Neural progenitor cell (in vitro differentiated cells): Measurements from ENCODE around the gene STAMBPL1. TPM values are rescaled to one million over a fixed set of nuclear protein-coding genes. Genes with fewer than 3 reads are reported as not detected.

Experiments used
- DNase-seq: peaks from one replicate; pipeline ENCODE4 v3.0.0-alpha.2; 2016; ENCODE audit warnings: low spot score
- H2AFZ ChIP-seq: fragments of 200-600 bp; sonication (generic); replicated peaks from 2 replicates; pipeline ENCODE4 v1.6.1; 2016; ENCODE audit warnings: antibody characterized with exemption
- H3F3A ChIP-seq: fragments of 200-600 bp; sonication (generic); 2 replicates; pipeline ENCODE4 v1.6.1; 2016; ENCODE audit warnings: antibody characterized with exemption, low read depth
- H3K27ac ChIP-seq: fragments of 200-600 bp; sonication (generic); 2 replicates; pipeline ENCODE4 v1.5.1; 2016; ENCODE audit warnings: mild to moderate bottlenecking
- H3K27me3 ChIP-seq: fragments of 200-600 bp; sonication (generic); 2 replicates; pipeline ENCODE4 v1.6.1; 2016; ENCODE audit warnings: mild to moderate bottlenecking, moderate library complexity
- H3K36me3 ChIP-seq: fragments of 200-600 bp; sonication (generic); 2 replicates; pipeline ENCODE4 v1.5.1; 2016
- H3K4me1 ChIP-seq: fragments of 200-600 bp; sonication (generic); 2 replicates; pipeline ENCODE4 v1.6.1; 2016; ENCODE audit warnings: mixed run types
- H3K4me2 ChIP-seq: fragments of 200-600 bp; sonication (generic); 2 replicates; pipeline ENCODE4 v1.6.1; 2016
- H3K4me3 ChIP-seq: fragments of 200-600 bp; sonication (generic); 2 replicates; pipeline ENCODE4 v1.5.1; 2016
- H3K79me2 ChIP-seq: fragments of 200-600 bp; sonication (generic); 2 replicates; pipeline ENCODE4 v1.6.1; 2016; ENCODE audit warnings: low read depth
- H3K9ac ChIP-seq: fragments of 200-600 bp; sonication (generic); 2 replicates; pipeline ENCODE4 v1.6.1; 2016
- H3K9me3 ChIP-seq: fragments of 200-600 bp; sonication (generic); 2 replicates; pipeline ENCODE4 v1.5.1; 2016; ENCODE audit warnings: low read depth
- H4K20me1 ChIP-seq: fragments of 200-600 bp; sonication (generic); 2 replicates; pipeline ENCODE4 v1.6.1; 2016; ENCODE audit warnings: low read depth
- H3K27ac Mint-ChIP-seq: 3 replicates; pipeline ENCODE4 v1.8.0; 2021; ENCODE audit warnings: mixed read lengths
- H3K27me3 Mint-ChIP-seq: 2 replicates; pipeline ENCODE4 v1.8.0; 2022; ENCODE audit warnings: low read depth, mild to moderate bottlenecking, inconsistent platforms, moderate library complexity, mixed read lengths; ENCODE audit not compliant: insufficient read depth
- H3K36me3 Mint-ChIP-seq: 3 replicates; pipeline ENCODE4 v1.8.0; 2021; ENCODE audit warnings: mixed read lengths
- H3K4me1 Mint-ChIP-seq: 3 replicates; pipeline ENCODE4 v1.8.0; 2021; ENCODE audit warnings: mixed read lengths
- H3K4me3 Mint-ChIP-seq: 3 replicates; pipeline ENCODE4 v1.8.0; 2021; ENCODE audit warnings: mild to moderate bottlenecking, moderate library complexity, mixed read lengths
- H3K9me3 Mint-ChIP-seq: 3 replicates; pipeline ENCODE4 v1.8.0; 2020; ENCODE audit warnings: mixed read lengths
- CTCF ChIP-seq: fragments of 200-600 bp; sonication (generic); IDR thresholded peaks from 2 replicates; pipeline ENCODE4 v1.5.1; 2017; ENCODE audit warnings: antibody characterized with exemption, mild to moderate bottlenecking
- EZH2 ChIP-seq: fragments of 200-600 bp; sonication (generic); IDR thresholded peaks from 2 replicates; pipeline ENCODE4 v1.6.1; 2017; ENCODE audit warnings: antibody characterized with exemption, mild to moderate bottlenecking, moderate library complexity
- EZH2phosphoT487 ChIP-seq: fragments of 200-600 bp; sonication (generic); IDR thresholded peaks from 2 replicates; pipeline ENCODE4 v1.6.1; 2017; ENCODE audit warnings: antibody characterized with exemption
- total RNA-seq: library from RNA; depleted of rRNA; stranded (reverse); fragments of >200 nt; gene quantifications from 2 replicates; pipeline ENCODE4 v1.2.3, GENCODE V29; 2015; ENCODE audit warnings: low replicate concordance

The STAMBPL1 gene
- total RNA-seq, 1 donor from 2014 or later: 1.9 TPM

GRCh38 chr10:88840104-88840503 is 39.9 kb upstream of the STAMBPL1 start:
- no peaks in the 10 kb centered on the region for H3K79me2 ChIP-seq
- no peaks in the 10 kb centered on the region for H4K20me1 ChIP-seq
- no peak for TF ChIP-seq EZH2
- no peak for TF ChIP-seq EZH2phosphoT487
- TF ChIP-seq CTCF: no peak
- no peak overlapping the region for H2AFZ ChIP-seq
- no peaks in the 10 kb centered on the region for H3F3A ChIP-seq
- H3K27ac ChIP-seq: no peak overlapping the region
- DNase-seq: no peak
- H3K4me2 ChIP-seq: no peak overlapping the region
- no peak overlapping the region for H3K4me3 ChIP-seq
- peaks cover 4% of the 10 kb centered on the region for H3K27me3 ChIP-seq
- Mint-ChIP-seq H3K9me3 (no peaks in the 10 kb centered on the region), H3K4me1 (no peaks in the 10 kb centered on the region), H3K36me3 (no peaks in the 10 kb centered on the region), H3K27ac (no peak overlapping the region), H3K4me3 (no peak overlapping the region), H3K27me3 (no peaks in the 10 kb centered on the region)
- no peaks in the 10 kb centered on the region for H3K4me1 ChIP-seq
- no peak overlapping the region for H3K9ac ChIP-seq
- H3K9me3 ChIP-seq: no peaks in the 10 kb centered on the region
- H3K36me3 ChIP-seq: no peaks in the 10 kb centered on the region

DNA sequence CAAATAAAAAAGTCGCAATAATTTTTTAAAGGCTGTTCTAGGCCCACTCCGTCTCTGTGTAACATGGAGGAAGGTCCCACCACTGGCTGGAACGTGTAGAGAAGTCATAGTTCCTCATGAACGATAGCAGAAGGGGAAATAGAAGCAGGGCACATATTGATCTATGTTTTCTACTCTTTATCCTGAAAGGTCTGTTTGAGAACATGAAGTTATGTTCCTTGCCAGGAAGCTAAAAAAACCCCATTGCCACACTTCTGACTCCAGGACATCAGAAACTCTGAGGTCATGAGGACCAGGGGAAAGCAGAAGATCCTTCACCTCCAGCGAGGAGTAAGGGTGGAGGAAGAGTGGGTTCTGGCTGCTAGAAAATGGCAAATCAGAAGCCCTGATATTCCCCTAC is 39.2 kb upstream of the STAMBPL1 start:
- H3K9me3 ChIP-seq: no peaks in the 10 kb centered on the region
- H3K36me3 ChIP-seq: no peaks in the 10 kb centered on the region
- H3K9me3 Mint-ChIP-seq: no peaks in the 10 kb centered on the region
- H3K36me3 Mint-ChIP-seq: no peaks in the 10 kb centered on the region
- no peak overlapping the region for H3K4me3 ChIP-seq
- H3K4me3 Mint-ChIP-seq: no peak overlapping the region
- H3K4me2 ChIP-seq: no peak overlapping the region
- no peak overlapping the region for H2AFZ ChIP-seq
- no peak overlapping the region for H3K9ac ChIP-seq
- no peaks in the 10 kb centered on the region for H3K79me2 ChIP-seq
- H3K4me1 Mint-ChIP-seq: no peaks in the 10 kb centered on the region
- no peak for DNase-seq
- H3K27me3 Mint-ChIP-seq: no peaks in the 10 kb centered on the region
- no peak for TF ChIP-seq CTCF
- TF ChIP-seq EZH2: no peak
- TF ChIP-seq EZH2phosphoT487: no peak
- no peaks in the 10 kb centered on the region for H3F3A ChIP-seq
- no peaks in the 10 kb centered on the region for H4K20me1 ChIP-seq
- no peaks in the 10 kb centered on the region for H3K27me3 ChIP-seq
- no peak overlapping the region for H3K27ac Mint-ChIP-seq
- no peaks in the 10 kb centered on the region for H3K4me1 ChIP-seq
- no peak overlapping the region for H3K27ac ChIP-seq

- DNase-seq: no peak
Observed at GRCh38 chr10:88841316-88842111, 38.5 kb upstream of the STAMBPL1 start.

More at GRCh38 chr10:88841316-88842111, 38.5 kb upstream of the STAMBPL1 start:
- Histone ChIP-seq H4K20me1 (no peaks in the 10 kb centered on the region), H2AFZ (no peak overlapping the region), H3K79me2 (no peaks in the 10 kb centered on the region), H3K4me3 (no peak overlapping the region), H3K9me3 (no peaks in the 10 kb centered on the region), H3K4me1 (no peaks in the 10 kb centered on the region), H3K36me3 (no peaks in the 10 kb centered on the region), H3K9ac (no peak overlapping the region), H3K27ac (no peak overlapping the region), H3K27me3 (no peaks in the 10 kb centered on the region), H3F3A (no peaks in the 10 kb centered on the region), H3K4me2 (no peak overlapping the region)
- Mint-ChIP-seq H3K9me3 (no peaks in the 10 kb centered on the region), H3K36me3 (no peaks in the 10 kb centered on the region), H3K27ac (no peak overlapping the region), H3K4me1 (no peaks in the 10 kb centered on the region), H3K27me3 (no peaks in the 10 kb centered on the region), H3K4me3 (no peak overlapping the region)
- TF ChIP-seq EZH2: no peak
- TF ChIP-seq EZH2phosphoT487: no peak
- TF ChIP-seq CTCF: no peak
